ENCODE results near the gene PPP1CA. TPM values are rescaled to one million over a fixed set of nuclear protein-coding genes. Genes with fewer than 3 reads are reported as not detected.

Gene PPP1CA
- total RNA-seq, 1 experiment from 2014 or later: 238 TPM

GRCh38 chr11:67365736-67366444 is 35.8 kb downstream of the PPP1CA start:
- Histone ChIP-seq H3K27ac (ENCODE audit: low read depth, low read length) (no peak overlapping the region), H3K79me2 (ENCODE audit: insufficient read depth, low read length) (peaks cover 39% of the 10 kb centered on the region), H3K36me3 (ENCODE audit: control insufficient read depth in 1 of 2, insufficient read depth in 2 of 2, low read length in 2 of 2) (peaks cover 0 to 12% of the 10 kb centered on the region in 2 experiments; a peak in 2 of 4 replicates), H3K4me3 (replicated peaks in 1 of 2; ENCODE audit: low read depth in 1 of 2, low read length in 2 of 2) (no peak overlapping the region), H3K9me2 (ENCODE audit: insufficient read depth) (no peaks in the 10 kb centered on the region), H2AFZ (ENCODE audit: low read depth, low read length, poor library complexity, severe bottlenecking) (no peak overlapping the region), H3K4me2 (ENCODE audit: low read length) (no peak overlapping the region), H3K9me3 (ENCODE audit: control insufficient read depth in 1 of 2, insufficient read depth in 1 of 2, low read depth in 1 of 2, low read length in 2 of 2) (no peaks in the 10 kb centered on the region), H3K9ac (ENCODE audit: low read length) (no peak overlapping the region), H4K20me1 (ENCODE audit: insufficient read depth) (no peaks in the 10 kb centered on the region), H3K4me1 (ENCODE audit: control insufficient read depth in 1 of 2, insufficient read depth in 2 of 2, low read length in 2 of 2) (peaks cover 2 to 51% of the 10 kb centered on the region in 2 experiments), H3K27me3 (ENCODE audit: insufficient read depth, low read length) (no peaks in the 10 kb centered on the region)
- POLR2A ChIA-PET: no interaction called here
- intact Hi-C loops (cut with micrococcal nuclease): no loop called here
- CTCF ChIA-PET: interaction anchor here (0.5 kb wide), 1 partner anchor 9 kb away, joined by 4 read pairs; no protein-coding TSS in a partner anchor
- RAD21 ChIA-PET (ENCODE audit: low non-redundant PET in 1 of 2, low total read pairs in 2 of 2, uncharacterized antibody in 2 of 2, unreplicated experiment in 2 of 2): no interaction called here
- BruUV-seq (replicated peaks): no TSS peak
- no peak for DNase-seq (ENCODE audit: low read depth, low spot score)
- no peak for ATAC-seq
- TF ChIP-seq SP1 (IDR thresholded peaks at IDR 0.05; ENCODE audit: low read depth): no peak
- TF ChIP-seq POLR2A (IDR thresholded peaks at IDR 0.05; ENCODE audit: borderline replicate concordance, extremely low read depth, insufficient read depth, insufficient read length): no peak
- no peak for TF ChIP-seq JUND (IDR thresholded peaks at IDR 0.05)
- no peak for TF ChIP-seq CBX3 (IDR thresholded peaks at IDR 0.05; ENCODE audit: low read depth)
- TF ChIP-seq EZH2phosphoT487 (IDR thresholded peaks at IDR 0.05; ENCODE audit: borderline replicate concordance): no peak
- TF ChIP-seq MAX (IDR thresholded peaks at IDR 0.05): no peak
- no peak for TF ChIP-seq YY1 (IDR thresholded peaks at IDR 0.05; ENCODE audit: extremely low read depth, insufficient replicate concordance, low read depth, low read length)
- no peak for TF ChIP-seq FOSL1 (IDR thresholded peaks at IDR 0.05; ENCODE audit: low read depth)
- no peak for TF ChIP-seq POLR2AphosphoS5 (IDR thresholded peaks at IDR 0.05; ENCODE audit: low read depth, low read length)
- no peak for TF ChIP-seq CTCF (IDR thresholded peaks at IDR 0.05 in 2 of 3, conservative IDR thresholded peaks at IDR 0.05 in 1 of 3; ENCODE audit: borderline replicate concordance in 1 of 3, insufficient read depth in 1 of 3, low read depth in 2 of 3, low read length in 2 of 3)
- TF ChIP-seq SRF (IDR thresholded peaks at IDR 0.05; ENCODE audit: low read depth): no peak
- TF ChIP-seq ELF1 (IDR thresholded peaks at IDR 0.05; ENCODE audit: borderline replicate concordance, low read depth): no peak
